ENCODE measurements around the gene SAMD8.

- no peak for TF ChIP-seq CTCF (IDR thresholded peaks at IDR 0.05 in 2 of 3, conservative IDR thresholded peaks at IDR 0.05 in 1 of 3; ENCODE audit: borderline replicate concordance in 1 of 3, insufficient read depth in 1 of 3, low read depth in 2 of 3, low read length in 2 of 3)
- no peak for TF ChIP-seq POLR2A (IDR thresholded peaks at IDR 0.05; ENCODE audit: borderline replicate concordance, extremely low read depth, insufficient read depth, insufficient read length)
- TF ChIP-seq SRF (IDR thresholded peaks at IDR 0.05; ENCODE audit: low read depth), result no peak
- no peak for TF ChIP-seq REST (IDR thresholded peaks at IDR 0.05; ENCODE audit: low read depth)
- no peak for TF ChIP-seq YY1 (IDR thresholded peaks at IDR 0.05; ENCODE audit: extremely low read depth, insufficient replicate concordance, low read depth, low read length)
- no peak for TF ChIP-seq EZH2phosphoT487 (IDR thresholded peaks at IDR 0.05; ENCODE audit: borderline replicate concordance)
- TF ChIP-seq, protein P1, sequence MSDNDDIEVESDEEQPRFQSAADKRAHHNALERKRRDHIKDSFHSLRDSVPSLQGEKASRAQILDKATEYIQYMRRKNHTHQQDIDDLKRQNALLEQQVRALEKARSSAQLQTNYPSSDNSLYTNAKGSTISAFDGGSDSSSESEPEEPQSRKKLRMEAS (IDR thresholded peaks at IDR 0.05), result no peak
- TF ChIP-seq, protein P2, sequence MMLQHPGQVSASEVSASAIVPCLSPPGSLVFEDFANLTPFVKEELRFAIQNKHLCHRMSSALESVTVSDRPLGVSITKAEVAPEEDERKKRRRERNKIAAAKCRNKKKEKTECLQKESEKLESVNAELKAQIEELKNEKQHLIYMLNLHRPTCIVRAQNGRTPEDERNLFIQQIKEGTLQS (IDR thresholded peaks at IDR 0.05), result no peak
- TF ChIP-seq CEBPB (IDR thresholded peaks at IDR 0.05; ENCODE audit: low read depth), result no peak
- no peak for TF ChIP-seq EZH2 (IDR thresholded peaks at IDR 0.05)
Observed at GRCh38 chr10:75179657-75180177, 68.3 kb downstream of the SAMD8 start.

Measured in HCT116 (cell line).